GM23248 (cell line): ENCODE results near the gene BHLHE40. TPM values are rescaled to one million over a fixed set of nuclear protein-coding genes. Genes with fewer than 3 reads are reported as not detected.

Experiments used
- DNase-seq: peaks from one replicate; pipeline ENCODE4 v3.0.0-alpha.2; 2015
- H2AFZ ChIP-seq: fragments of 200-600 bp; sonication (generic); 2 replicates; pipeline ENCODE4 v1.6.1; 2016; ENCODE audit warnings: antibody characterized with exemption
- H3F3A ChIP-seq: fragments of 200-600 bp; sonication (generic); 2 replicates; pipeline ENCODE4 v1.6.1; 2016; ENCODE audit warnings: mild to moderate bottlenecking, antibody characterized with exemption, mixed run types; ENCODE audit not compliant: insufficient read depth
- H3K27ac ChIP-seq: fragments of 200-600 bp; sonication (generic); 2 replicates; pipeline ENCODE4 v1.5.1; 2016; ENCODE audit warnings: mild to moderate bottlenecking
- H3K27me3 ChIP-seq: fragments of 200-600 bp; sonication (generic); replicated peaks from 2 replicates; pipeline ENCODE4 v1.6.1; 2016; ENCODE audit warnings: mild to moderate bottlenecking; ENCODE audit not compliant: insufficient read depth
- H3K36me3 ChIP-seq: fragments of 200-600 bp; sonication (generic); 2 replicates; pipeline ENCODE4 v1.6.1; 2016; ENCODE audit warnings: low read depth, mild to moderate bottlenecking
- H3K4me1 ChIP-seq: fragments of 200-600 bp; sonication (generic); 2 replicates; pipeline ENCODE4 v1.6.1; 2016; ENCODE audit warnings: mild to moderate bottlenecking; ENCODE audit not compliant: insufficient read depth
- H3K4me2 ChIP-seq: fragments of 200-600 bp; sonication (generic); one replicate; pipeline ENCODE4 v1.6.1; 2016; ENCODE audit warnings: mild to moderate bottlenecking; ENCODE audit not compliant: unreplicated experiment
- H3K4me3 ChIP-seq: fragments of 200-600 bp; sonication (generic); 2 replicates; pipeline ENCODE4 v1.5.1; 2016; ENCODE audit warnings: mild to moderate bottlenecking
- H3K79me2 ChIP-seq: fragments of 200-600 bp; sonication (generic); 2 replicates; pipeline ENCODE4 v1.6.1; 2016; ENCODE audit warnings: mild to moderate bottlenecking; ENCODE audit not compliant: insufficient read depth
- H3K9ac ChIP-seq: fragments of 200-600 bp; sonication (generic); 2 replicates; pipeline ENCODE4 v1.6.1; 2016; ENCODE audit warnings: mild to moderate bottlenecking
- H3K9me2 ChIP-seq: fragments of 200-600 bp; sonication (generic); 2 replicates; pipeline ENCODE4 v1.6.1; 2016; ENCODE audit warnings: mixed run types, mild to moderate bottlenecking, moderate library complexity; ENCODE audit not compliant: insufficient read depth
- H3K9me3 ChIP-seq: fragments of 200-600 bp; sonication (generic); one replicate; pipeline ENCODE4 v1.6.1; 2017; ENCODE audit warnings: low read depth
- H4K20me1 ChIP-seq: fragments of 200-600 bp; sonication (generic); 2 replicates; pipeline ENCODE4 v1.6.0; 2016; ENCODE audit not compliant: insufficient read depth
- EZH2 ChIP-seq: fragments of 200-600 bp; sonication (generic); IDR thresholded peaks from 2 replicates; pipeline ENCODE4 v1.6.1; 2018; ENCODE audit warnings: antibody characterized with exemption, mild to moderate bottlenecking; ENCODE audit not compliant: insufficient read depth, poor library complexity, severe bottlenecking
- EZH2phosphoT487 ChIP-seq: fragments of 200-600 bp; sonication (generic); IDR thresholded peaks from 2 replicates; pipeline ENCODE4 v1.6.1; 2018; ENCODE audit warnings: antibody characterized with exemption, moderate library complexity, mild to moderate bottlenecking, low read depth; ENCODE audit not compliant: insufficient read depth
- WGBS, 2 experiments: methylation state at CpG; one replicate each; pipeline ENCODE4 v1.1.6; 2015 to 2017; ENCODE audit warnings: low lambda C conversion rate in 2 of 2, low coverage in 1 of 2; ENCODE audit errors: missing lambda C conversion rate in 2 of 2; 5-methylcytosine and 5-hydroxymethylcytosine counted together
- in situ Hi-C: fragments of 300-500 bp; cut with MboI; formaldehyde crosslinking; loops from 2 replicates; pipeline ENCODE4 v1.15.0; 2020
- polyA plus RNA-seq: library from polyadenylated mRNA; unstranded; fragments of >200 nt; fragmentation: Nextera tagmentation; extraction: Ambion mirVana; gene quantifications from 2 replicates; pipeline ENCODE4 v1.2.1, GENCODE V29; 2016
- total RNA-seq: library from RNA; depleted of rRNA; stranded (reverse); fragments of >200 nt; shearing (Covaris generic); gene quantifications from 2 replicates; pipeline ENCODE4 v1.2.3, GENCODE V29; 2014

The BHLHE40 gene
- total and polyA plus RNA-seq, 2 experiments from 2014 or later: 33.9 to 42.9 TPM

DNA sequence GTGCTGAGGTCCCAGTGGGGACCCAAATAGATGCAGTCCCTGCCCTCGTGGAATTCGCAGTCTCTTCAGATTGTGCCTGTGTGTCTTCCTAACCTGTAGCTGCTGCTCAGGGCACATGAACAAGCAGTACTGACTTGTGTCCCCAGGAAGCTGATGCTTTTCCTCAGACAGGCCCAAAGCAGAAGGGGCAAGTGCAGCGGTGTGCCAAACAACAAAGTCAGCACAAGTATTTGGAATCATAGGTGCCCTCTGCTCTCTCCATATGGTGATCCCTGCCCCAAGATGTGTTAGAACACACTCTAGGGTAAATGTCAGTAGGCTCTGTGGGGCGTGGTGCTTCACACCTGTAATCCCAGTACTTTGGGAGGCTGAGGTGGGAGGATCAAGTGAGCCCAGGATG is 21.9 kb downstream of the BHLHE40 start:
- in situ Hi-C loops: no loop called here
- Histone ChIP-seq H3K27ac (no peak overlapping the region), H3K79me2 (no peaks in the 10 kb centered on the region), H4K20me1 (no peaks in the 10 kb centered on the region), H2AFZ (no peak overlapping the region), H3F3A (no peaks in the 10 kb centered on the region), H3K36me3 (no peaks in the 10 kb centered on the region), H3K9ac (no peak overlapping the region), H3K4me3 (no peak overlapping the region), H3K27me3 (no peaks in the 10 kb centered on the region), H3K4me2 (no peak overlapping the region), H3K9me3 (no peaks in the 10 kb centered on the region), H3K9me2 (no peaks in the 10 kb centered on the region), H3K4me1 (peaks cover 2% of the 10 kb centered on the region)
- no peak for DNase-seq
- 93 to 96% methylated on average over 4 of the region's 4 CpGs for WGBS, 2 experiments
- no peak for TF ChIP-seq EZH2
- TF ChIP-seq EZH2phosphoT487: no peak

DNA sequence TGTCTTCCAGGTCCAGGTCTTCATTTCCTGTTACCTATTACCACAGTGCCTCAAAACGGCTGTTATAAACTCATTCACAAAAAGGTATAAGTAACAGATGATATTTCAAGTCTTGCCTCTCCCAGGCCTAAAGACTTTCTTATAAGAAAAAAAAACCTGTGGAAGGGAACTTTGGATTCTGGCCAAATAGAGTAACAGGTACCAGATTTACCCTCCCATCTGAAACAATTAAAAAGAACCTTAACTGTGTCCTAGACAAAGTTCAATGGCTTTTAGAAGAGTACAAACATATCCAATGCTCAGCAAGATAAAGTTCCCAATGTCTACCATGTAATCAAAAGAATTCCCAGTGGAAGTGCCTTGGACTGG is 22.6 kb downstream of the BHLHE40 start:
- Histone ChIP-seq H3K4me2 (no peak overlapping the region), H3K36me3 (no peaks in the 10 kb centered on the region), H3K9me3 (no peaks in the 10 kb centered on the region), H3K9me2 (no peaks in the 10 kb centered on the region), H3K27ac (no peak overlapping the region), H3K4me3 (no peak overlapping the region), H2AFZ (no peak overlapping the region), H3K9ac (no peak overlapping the region), H3F3A (no peaks in the 10 kb centered on the region), H3K4me1 (no peaks in the 10 kb centered on the region), H3K27me3 (no peaks in the 10 kb centered on the region), H3K79me2 (no peaks in the 10 kb centered on the region), H4K20me1 (no peaks in the 10 kb centered on the region)
- WGBS, 2 experiments: 93 to 96% methylated on average over 1 of the region's 1 CpG
- DNase-seq: no peak
- in situ Hi-C loops: no loop called here
- TF ChIP-seq EZH2: no peak

DNA sequence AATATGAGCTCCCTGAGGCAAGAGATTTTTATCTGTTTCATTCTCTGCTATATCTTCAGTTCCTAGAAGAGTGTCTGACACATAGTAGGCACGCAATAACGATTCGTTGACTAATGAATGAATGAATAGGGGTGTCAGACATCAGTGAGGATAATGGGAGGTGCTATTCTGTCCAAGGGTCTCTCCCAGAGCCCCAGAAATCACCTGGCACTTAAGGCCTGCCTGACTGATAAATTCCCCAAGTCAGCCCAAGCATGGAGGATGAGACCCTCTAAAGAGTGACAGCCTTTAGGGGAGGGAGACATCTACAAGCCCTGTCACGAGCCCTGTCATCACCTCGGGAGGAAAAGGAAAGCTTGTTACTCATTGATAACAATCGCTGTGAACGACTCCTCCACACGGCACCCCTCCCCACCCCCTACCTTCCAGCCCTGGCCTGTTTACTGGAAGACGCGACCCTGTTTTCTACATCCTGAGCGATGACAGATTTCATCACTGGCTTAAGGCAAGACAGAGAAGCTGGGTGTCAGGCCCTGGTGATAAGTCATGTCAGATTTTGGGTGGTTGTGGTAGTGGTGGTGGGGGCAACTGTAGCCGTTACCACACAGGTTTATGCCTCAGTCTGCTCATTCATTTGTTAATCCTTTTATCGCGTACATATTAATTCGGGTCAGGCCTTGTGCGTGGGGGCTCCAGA is 23.1 kb downstream of the BHLHE40 start:
- Histone ChIP-seq H3F3A (no peaks in the 10 kb centered on the region), H3K36me3 (no peaks in the 10 kb centered on the region), H3K4me3 (no peak overlapping the region), H2AFZ (no peak overlapping the region), H4K20me1 (no peaks in the 10 kb centered on the region), H3K27ac (no peak overlapping the region), H3K79me2 (no peaks in the 10 kb centered on the region), H3K27me3 (no peaks in the 10 kb centered on the region), H3K4me2 (no peak overlapping the region), H3K9me2 (no peaks in the 10 kb centered on the region), H3K9me3 (no peaks in the 10 kb centered on the region), H3K9ac (no peak overlapping the region), H3K4me1 (no peaks in the 10 kb centered on the region)
- 87% methylated on average over 15 to 16 of the region's 16 CpGs for WGBS, 2 experiments
- TF ChIP-seq EZH2phosphoT487: no peak
- TF ChIP-seq EZH2: no peak
- DNase-seq: no peak
- in situ Hi-C loops: no loop called here

DNA sequence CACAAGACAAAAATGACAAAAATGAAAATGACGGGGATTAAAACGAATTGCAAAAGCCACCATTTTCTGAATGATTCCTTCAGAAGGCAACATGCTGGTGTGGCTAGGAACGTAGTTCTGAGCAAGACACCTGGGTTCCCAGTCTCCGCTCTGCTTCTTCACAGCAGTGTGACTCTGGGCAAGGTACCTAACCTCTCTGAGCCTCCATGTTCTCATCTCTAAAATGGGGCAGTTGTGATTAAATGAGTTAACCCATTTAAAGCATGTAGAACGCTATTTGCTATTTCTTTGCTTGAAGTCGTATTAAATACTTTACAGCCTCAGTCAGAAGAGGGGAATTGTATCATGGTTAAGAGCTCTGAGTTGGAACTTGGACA is 23.6 kb downstream of the BHLHE40 start:
- WGBS, 2 experiments: 94 to 96% methylated on average over 6 of the region's 6 CpGs
- no peak overlapping the region for H3K4me2 ChIP-seq
- H3K36me3 ChIP-seq: no peaks in the 10 kb centered on the region
- H2AFZ ChIP-seq: no peak overlapping the region
- H3K9ac ChIP-seq: no peak overlapping the region
- H3K4me3 ChIP-seq: no peak overlapping the region
- no peaks in the 10 kb centered on the region for H3F3A ChIP-seq
- H4K20me1 ChIP-seq: no peaks in the 10 kb centered on the region
- no peaks in the 10 kb centered on the region for H3K79me2 ChIP-seq
- H3K4me1 ChIP-seq: no peaks in the 10 kb centered on the region
- TF ChIP-seq EZH2phosphoT487 (no peak), EZH2 (no peak)
- H3K27ac ChIP-seq: no peak overlapping the region
- H3K9me2 ChIP-seq: no peaks in the 10 kb centered on the region
- H3K27me3 ChIP-seq: no peaks in the 10 kb centered on the region
- no peaks in the 10 kb centered on the region for H3K9me3 ChIP-seq
- in situ Hi-C loops: no loop called here
- DNase-seq: no peak
